Measurements from ENCODE around the gene PKP2. TPM values are rescaled to one million over a fixed set of nuclear protein-coding genes. Genes with fewer than 3 reads are reported as not detected.

The PKP2 gene
- total and polyA plus RNA-seq, 2 donors (not counting 3 experiments of a cell fraction or from before 2014, with no cell fraction given), result 1.4 to 6.5 TPM

- no peak for TF ChIP-seq CTCF (IDR thresholded peaks at IDR 0.05; ENCODE audit: extremely low read depth in 1 of 2, insufficient read depth in 1 of 2, low read depth in 1 of 2, low read length in 2 of 2)
- TF ChIP-seq POLR2A (IDR thresholded peaks at IDR 0.05; ENCODE audit: low read depth, low read length), result no peak
- TF ChIP-seq POLR2AphosphoS5 (IDR thresholded peaks at IDR 0.05; ENCODE audit: insufficient read depth, low read depth, low read length), result no peak
- no peak for TF ChIP-seq MYC (IDR thresholded peaks at IDR 0.05; ENCODE audit: low read depth, low read length)
- no peak for TF ChIP-seq GATA2 (IDR thresholded peaks at IDR 0.05; ENCODE audit: insufficient read depth, insufficient read length, low read depth, low read length)
- TF ChIP-seq EZH2 (IDR thresholded peaks at IDR 0.05; ENCODE audit: borderline replicate concordance, low read depth, low read length, severe bottlenecking), result no peak
- no peak for TF ChIP-seq MAX (IDR thresholded peaks at IDR 0.05; ENCODE audit: insufficient read depth, insufficient read length)
- no peak for TF ChIP-seq JUN (IDR thresholded peaks at IDR 0.05; ENCODE audit: borderline replicate concordance, insufficient read depth, insufficient read length, low read depth)
- TF ChIP-seq FOS (IDR thresholded peaks at IDR 0.05; ENCODE audit: borderline replicate concordance, insufficient read depth, low read length), result no peak
- Histone ChIP-seq H2AFZ (ENCODE audit: low read depth, low read length) (no peak overlapping the region), H3K4me1 (ENCODE audit: control insufficient read depth, extremely low read depth, insufficient read depth, low read length) (no peaks in the 10 kb centered on the region), H3K79me2 (ENCODE audit: control insufficient read depth, insufficient read depth, low read length) (no peaks in the 10 kb centered on the region), H3K4me3 (replicated peaks in 1 of 3; ENCODE audit: insufficient read depth in 1 of 3, low read depth in 1 of 3, low read length in 3 of 3) (no peak overlapping the region), H4K20me1 (replicated peaks; ENCODE audit: control insufficient read depth, extremely low read depth, insufficient read depth, low read length) (no peaks in the 10 kb centered on the region), H3K36me3 (ENCODE audit: control insufficient read depth in 2 of 2, extremely low read depth in 1 of 2, insufficient read depth in 2 of 2, low read length in 2 of 2) (no peaks in the 10 kb centered on the region), H3K9me3 (replicated peaks; ENCODE audit: control insufficient read depth, insufficient read depth, low read length) (no peaks in the 10 kb centered on the region), H3K27ac (ENCODE audit: insufficient read depth, low read depth, low read length) (no peak overlapping the region), H3K9me1 (replicated peaks; ENCODE audit: control insufficient read depth, extremely low read depth, insufficient read depth, low read length) (no peaks in the 10 kb centered on the region), H3K27me3 (ENCODE audit: control insufficient read depth in 2 of 2, insufficient read depth in 2 of 2, low read length in 2 of 2) (no peaks in the 10 kb centered on the region), H3K4me2 (ENCODE audit: insufficient read depth, low read length) (no peak overlapping the region), H3K9ac (replicated peaks; ENCODE audit: extremely low read depth, insufficient read depth, low read length) (no peak overlapping the region)
- POLR2A ChIA-PET, result no interaction called here
- DNase-seq (ENCODE audit: low read depth, low spot score) (no peak), FAIRE-seq (no peak)
- no TSS peak for BruUV-seq (replicated peaks)
- CTCF ChIA-PET, result no interaction called here
- intact Hi-C loops (cut with micrococcal nuclease), result no loop called here
- dilution Hi-C loops (cut with MboI; ENCODE audit: extremely low pct_ligation_motif_present, low sequenced_read_pairs), result no loop called here
These were observed 49.3 kb downstream of the PKP2 start for GRCh38 chr12:32847287-32847686.
